GM23248 (cell line): Measurements from ENCODE around the gene LAMB3.

ENCODE experiments used
- EZH2 ChIP-seq: fragments of 200-600 bp; sonication (generic); IDR thresholded peaks from 2 replicates; pipeline ENCODE4 v1.6.1; 2018; ENCODE audit warnings: antibody characterized with exemption, mild to moderate bottlenecking; ENCODE audit not compliant: insufficient read depth, poor library complexity, severe bottlenecking
- EZH2phosphoT487 ChIP-seq: fragments of 200-600 bp; sonication (generic); IDR thresholded peaks from 2 replicates; pipeline ENCODE4 v1.6.1; 2018; ENCODE audit warnings: antibody characterized with exemption, moderate library complexity, mild to moderate bottlenecking, low read depth; ENCODE audit not compliant: insufficient read depth

DNA sequence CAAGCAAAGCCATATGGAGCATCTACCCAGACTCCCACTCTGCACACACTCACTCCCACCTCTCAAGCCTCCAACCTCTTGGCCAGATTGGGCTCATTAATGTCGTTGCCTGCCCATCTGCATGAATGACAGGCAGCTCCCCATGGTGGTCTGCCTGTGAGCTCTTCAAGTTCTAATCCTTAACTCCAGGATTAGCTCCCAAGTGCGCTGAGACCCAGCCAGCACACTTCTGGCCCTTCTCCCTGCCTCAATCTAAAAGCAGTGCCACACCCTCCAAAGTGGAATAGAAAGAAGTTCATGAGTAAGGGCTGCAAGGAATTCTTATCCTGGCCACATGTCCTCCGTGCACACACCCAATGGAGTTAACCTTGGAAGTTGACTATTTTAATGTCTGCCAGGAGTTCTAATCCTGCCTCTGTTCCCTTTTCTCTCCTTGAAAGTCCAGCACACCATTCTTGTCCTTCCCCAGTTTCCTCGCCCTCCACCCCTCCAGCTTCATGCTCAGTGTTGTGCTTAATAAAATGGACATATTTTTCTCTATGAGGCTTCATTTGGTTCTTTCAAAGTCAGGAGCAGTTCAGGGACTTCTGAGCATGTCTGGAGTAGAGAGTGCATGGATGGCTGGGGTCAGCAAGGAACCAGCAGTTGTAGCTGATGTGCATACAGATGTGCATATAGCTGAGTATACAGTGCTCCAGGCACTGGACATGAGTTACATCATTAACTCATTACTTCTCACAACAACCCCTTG is 38.6 kb downstream of the LAMB3 start:
- TF ChIP-seq EZH2phosphoT487 (no peak), EZH2 (no peak)
